ENCODE measurements around the gene DOCK2. TPM values are rescaled to one million over a fixed set of nuclear protein-coding genes. Genes with fewer than 3 reads are reported as not detected.

The DOCK2 gene
- total and polyA plus RNA-seq, 2 donors (not counting 1 experiment from before 2014, with no cell fraction given): 1.1 to 8.9 TPM

GRCh38 chr5:169650701-169651331 is 13.7 kb downstream of the DOCK2 start:
- DNase-seq (ENCODE audit: low read depth in 2 of 2): peak; percentile 47 to 91
- H3K36me3 ChIP-seq (ENCODE audit: control insufficient read depth, insufficient read depth, low read length): no peaks in the 10 kb centered on the region
- TF ChIP-seq EZH2 (IDR thresholded peaks at IDR 0.05; ENCODE audit: low read length, missing control alignments) (no peak), CTCF (conservative IDR thresholded peaks at IDR 0.05 in 1 of 2, IDR thresholded peaks at IDR 0.05 in 1 of 2; ENCODE audit: low read depth in 1 of 2, low read length in 2 of 2) (no peak)
- no peaks in the 10 kb centered on the region for H3K9me3 ChIP-seq (ENCODE audit: control insufficient read depth, insufficient read depth, low read depth, low read length)
- H4K20me1 ChIP-seq (ENCODE audit: control insufficient read depth, extremely low read depth, insufficient read depth, low read length): no peaks in the 10 kb centered on the region
- peak overlapping the region; percentile 37 for H2AFZ ChIP-seq (ENCODE audit: low read length)
- no peak overlapping the region for H3K9ac ChIP-seq (ENCODE audit: insufficient read depth, low read length)
- no peak overlapping the region for H3K27ac ChIP-seq (ENCODE audit: insufficient read depth, low read length)
- H3K27me3 ChIP-seq (ENCODE audit: control insufficient read depth, insufficient read depth, low read length): no peaks in the 10 kb centered on the region
- peaks cover 7% of the 10 kb centered on the region for H3K4me1 ChIP-seq (ENCODE audit: control insufficient read depth, extremely low read depth, insufficient read depth, low read length)
- H3K79me2 ChIP-seq (ENCODE audit: control insufficient read depth, insufficient read depth, low read length): no peaks in the 10 kb centered on the region
- H3K4me2 ChIP-seq (ENCODE audit: extremely low read depth, insufficient read depth, low read length): peak overlapping the region; percentile 30
- no peak overlapping the region for H3K4me3 ChIP-seq (replicated peaks in 1 of 4; ENCODE audit: control extremely low read depth in 1 of 4, insufficient read depth in 1 of 4, low read depth in 3 of 4, low read length in 4 of 4)

- TF ChIP-seq CTCF (conservative IDR thresholded peaks at IDR 0.05 in 1 of 2, IDR thresholded peaks at IDR 0.05 in 1 of 2; ENCODE audit: low read depth in 1 of 2, low read length in 2 of 2) (no peak), EZH2 (IDR thresholded peaks at IDR 0.05; ENCODE audit: low read length, missing control alignments) (no peak)
- no peak overlapping the region for H3K9ac ChIP-seq (ENCODE audit: insufficient read depth, low read length)
- H4K20me1 ChIP-seq (ENCODE audit: control insufficient read depth, extremely low read depth, insufficient read depth, low read length): no peaks in the 10 kb centered on the region
- H3K27me3 ChIP-seq (ENCODE audit: control insufficient read depth, insufficient read depth, low read length): no peaks in the 10 kb centered on the region
- no peak overlapping the region for H3K27ac ChIP-seq (ENCODE audit: insufficient read depth, low read length)
- peak overlapping the region; percentile 61 for H2AFZ ChIP-seq (ENCODE audit: low read length)
- H3K4me1 ChIP-seq (ENCODE audit: control insufficient read depth, extremely low read depth, insufficient read depth, low read length): peaks cover 7% of the 10 kb centered on the region
- DNase-seq (ENCODE audit: low read depth in 2 of 2): peak; percentile 12 to 26
- H3K79me2 ChIP-seq (ENCODE audit: control insufficient read depth, insufficient read depth, low read length): no peaks in the 10 kb centered on the region
- H3K4me2 ChIP-seq (ENCODE audit: extremely low read depth, insufficient read depth, low read length): peak overlapping the region; percentile 30
- no peak overlapping the region for H3K4me3 ChIP-seq (replicated peaks in 1 of 4; ENCODE audit: control extremely low read depth in 1 of 4, insufficient read depth in 1 of 4, low read depth in 3 of 4, low read length in 4 of 4)
- H3K9me3 ChIP-seq (ENCODE audit: control insufficient read depth, insufficient read depth, low read depth, low read length): no peaks in the 10 kb centered on the region
- no peaks in the 10 kb centered on the region for H3K36me3 ChIP-seq (ENCODE audit: control insufficient read depth, insufficient read depth, low read length)
These were observed 14.5 kb downstream of the DOCK2 start for GRCh38 chr5:169651526-169651925.

- Histone ChIP-seq H3K27ac (ENCODE audit: insufficient read depth, low read length) (no peak overlapping the region), H3K36me3 (ENCODE audit: control insufficient read depth, insufficient read depth, low read length) (no peaks in the 10 kb centered on the region), H2AFZ (ENCODE audit: low read length) (no peak overlapping the region), H3K27me3 (ENCODE audit: control insufficient read depth, insufficient read depth, low read length) (no peaks in the 10 kb centered on the region), H3K9me3 (ENCODE audit: control insufficient read depth, insufficient read depth, low read depth, low read length) (no peaks in the 10 kb centered on the region), H4K20me1 (ENCODE audit: control insufficient read depth, extremely low read depth, insufficient read depth, low read length) (no peaks in the 10 kb centered on the region), H3K9ac (ENCODE audit: insufficient read depth, low read length) (no peak overlapping the region), H3K4me2 (ENCODE audit: extremely low read depth, insufficient read depth, low read length) (no peak overlapping the region), H3K79me2 (ENCODE audit: control insufficient read depth, insufficient read depth, low read length) (no peaks in the 10 kb centered on the region), H3K4me1 (ENCODE audit: control insufficient read depth, extremely low read depth, insufficient read depth, low read length) (peaks cover 7% of the 10 kb centered on the region), H3K4me3 (replicated peaks in 1 of 4; ENCODE audit: control extremely low read depth in 1 of 4, insufficient read depth in 1 of 4, low read depth in 3 of 4, low read length in 4 of 4) (no peak overlapping the region)
- TF ChIP-seq CTCF (conservative IDR thresholded peaks at IDR 0.05 in 1 of 2, IDR thresholded peaks at IDR 0.05 in 1 of 2; ENCODE audit: low read depth in 1 of 2, low read length in 2 of 2) (no peak), EZH2 (IDR thresholded peaks at IDR 0.05; ENCODE audit: low read length, missing control alignments) (no peak)
- no peak for DNase-seq (ENCODE audit: low read depth in 2 of 2)
These were observed 15.0 kb downstream of the DOCK2 start for GRCh38 chr5:169652057-169652456.

Data from fibroblast of lung (primary cell).